ENCODE data around the gene TSPAN18.

TSPAN18 gene

GRCh38 chr11:44880511-44880910 is 153.7 kb downstream of the TSPAN18 start:
- no peaks in the 10 kb centered on the region for H3K36me3 ChIP-seq (ENCODE audit: insufficient read depth, low read length)
- no peaks in the 10 kb centered on the region for H3K27me3 ChIP-seq (ENCODE audit: insufficient read depth, low read length, poor library complexity, severe bottlenecking)
- no peaks in the 10 kb centered on the region for H3K9me3 ChIP-seq (ENCODE audit: insufficient read depth, low read depth, low read length)
- H3K4me1 ChIP-seq (ENCODE audit: insufficient read depth, low read length, poor library complexity, severe bottlenecking) = no peaks in the 10 kb centered on the region
- no peak for TF ChIP-seq EZH2phosphoT487 (IDR thresholded peaks at IDR 0.05; ENCODE audit: borderline replicate concordance)
- no peak for TF ChIP-seq CTCF (conservative IDR thresholded peaks at IDR 0.05; ENCODE audit: low read length)
- H3K9ac ChIP-seq (ENCODE audit: low read depth, low read length, poor library complexity, severe bottlenecking) = no peak overlapping the region
- no peak overlapping the region for H2AFZ ChIP-seq (ENCODE audit: low read length)
- H3K4me3 ChIP-seq (ENCODE audit: low read length, poor library complexity, severe bottlenecking) = no peak overlapping the region
- H3K9me2 ChIP-seq (replicated peaks; ENCODE audit: low read depth, low read length) = no peaks in the 10 kb centered on the region
- H3F3A ChIP-seq (ENCODE audit: low read depth) = no peaks in the 10 kb centered on the region
- H3K4me2 ChIP-seq (ENCODE audit: low read depth, low read length, poor library complexity, severe bottlenecking) = no peak overlapping the region
- no peaks in the 10 kb centered on the region for H4K20me1 ChIP-seq (ENCODE audit: insufficient read depth, low read length, poor library complexity, severe bottlenecking)
- H3K79me2 ChIP-seq (ENCODE audit: insufficient read depth, low read length) = no peaks in the 10 kb centered on the region

GRCh38 chr11:44880953-44881352 is 154.2 kb downstream of the TSPAN18 start:
- Histone ChIP-seq H3K9me3 (ENCODE audit: insufficient read depth, low read depth, low read length) (no peaks in the 10 kb centered on the region), H2AFZ (ENCODE audit: low read length) (no peak overlapping the region), H3K27me3 (ENCODE audit: insufficient read depth, low read length, poor library complexity, severe bottlenecking) (no peaks in the 10 kb centered on the region), H3K4me3 (ENCODE audit: low read length, poor library complexity, severe bottlenecking) (no peak overlapping the region), H3K79me2 (ENCODE audit: insufficient read depth, low read length) (no peaks in the 10 kb centered on the region), H3K9ac (ENCODE audit: low read depth, low read length, poor library complexity, severe bottlenecking) (no peak overlapping the region), H3K4me2 (ENCODE audit: low read depth, low read length, poor library complexity, severe bottlenecking) (no peak overlapping the region), H3K9me2 (replicated peaks; ENCODE audit: low read depth, low read length) (no peaks in the 10 kb centered on the region), H3K4me1 (ENCODE audit: insufficient read depth, low read length, poor library complexity, severe bottlenecking) (no peaks in the 10 kb centered on the region), H4K20me1 (ENCODE audit: insufficient read depth, low read length, poor library complexity, severe bottlenecking) (no peaks in the 10 kb centered on the region), H3K36me3 (ENCODE audit: insufficient read depth, low read length) (no peaks in the 10 kb centered on the region), H3F3A (ENCODE audit: low read depth) (no peaks in the 10 kb centered on the region)
- TF ChIP-seq EZH2phosphoT487 (IDR thresholded peaks at IDR 0.05; ENCODE audit: borderline replicate concordance) (no peak), CTCF (conservative IDR thresholded peaks at IDR 0.05; ENCODE audit: low read length) (no peak)

GRCh38 chr11:44883277-44883676 is 156.5 kb downstream of the TSPAN18 start:
- Histone ChIP-seq H3K9ac (ENCODE audit: low read depth, low read length, poor library complexity, severe bottlenecking) (no peak overlapping the region), H3K4me1 (ENCODE audit: insufficient read depth, low read length, poor library complexity, severe bottlenecking) (no peaks in the 10 kb centered on the region), H3K4me3 (ENCODE audit: low read length, poor library complexity, severe bottlenecking) (no peak overlapping the region), H4K20me1 (ENCODE audit: insufficient read depth, low read length, poor library complexity, severe bottlenecking) (no peaks in the 10 kb centered on the region), H3K79me2 (ENCODE audit: insufficient read depth, low read length) (no peaks in the 10 kb centered on the region), H3K9me3 (ENCODE audit: insufficient read depth, low read depth, low read length) (no peaks in the 10 kb centered on the region), H3K36me3 (ENCODE audit: insufficient read depth, low read length) (no peaks in the 10 kb centered on the region), H3F3A (ENCODE audit: low read depth) (no peaks in the 10 kb centered on the region), H3K9me2 (replicated peaks; ENCODE audit: low read depth, low read length) (no peaks in the 10 kb centered on the region), H2AFZ (ENCODE audit: low read length) (no peak overlapping the region), H3K4me2 (ENCODE audit: low read depth, low read length, poor library complexity, severe bottlenecking) (no peak overlapping the region), H3K27me3 (ENCODE audit: insufficient read depth, low read length, poor library complexity, severe bottlenecking) (no peaks in the 10 kb centered on the region)
- TF ChIP-seq CTCF (conservative IDR thresholded peaks at IDR 0.05; ENCODE audit: low read length) (no peak), EZH2phosphoT487 (IDR thresholded peaks at IDR 0.05; ENCODE audit: borderline replicate concordance) (no peak)
